ENCODE data around the gene CRELD2. TPM values are rescaled to one million over a fixed set of nuclear protein-coding genes. Genes with fewer than 3 reads are reported as not detected.

Gene CRELD2
- total RNA-seq, 5 donors from 2014 or later (not counting 1 experiment from before 2014, with no cell fraction given): 28.2 to 42.7 (median 39.6) TPM

- Histone ChIP-seq H3K4me3 (ENCODE audit: control insufficient read depth in 1 of 2, extremely low read depth in 1 of 2, low read length in 1 of 2) (no peak overlapping the region), H3K4me1 (ENCODE audit: control insufficient read depth in 1 of 2, extremely low read depth in 1 of 2, insufficient read depth in 2 of 2, low read length in 2 of 2) (peaks cover 14 to 77% of the 10 kb centered on the region in 2 experiments), H3K27ac (ENCODE audit: low read length) (no peak overlapping the region), H3K9me3 (no peaks in the 10 kb centered on the region), H3K27me3 (replicated peaks in 1 of 2; ENCODE audit: control insufficient read depth in 2 of 2, extremely low read depth in 1 of 2, insufficient read depth in 2 of 2, low read length in 1 of 2) (peaks cover 0 to 4% of the 10 kb centered on the region in 2 experiments), H3K36me3 (ENCODE audit: control insufficient read depth in 2 of 2, extremely low read depth in 1 of 2, insufficient read depth in 1 of 2, low read length in 1 of 2) (peaks cover 10 to 15% of the 10 kb centered on the region in 2 donors)
- ChIA-PET CTCF (no interaction called here), POLR2A (interaction anchor here in 1 of 2 donors (0.5 to 0.6 kb wide), 2 partner anchors 25 to 140 kb away, joined by 4 to 5 read pairs; no protein-coding TSS in a partner anchor)
- no peaks in the 10 kb centered on the region for H3K27me3 Mint-ChIP-seq
- DNase-seq (peak in 3 of 35 experiments; percentile 4 to 16 (median 8)), ATAC-seq (replicated peaks in 1 of 4) (no peak)
- no peak overlapping the region for H3K27ac Mint-ChIP-seq
- H3K4me1 Mint-ChIP-seq: peaks cover 38 to 53% (median 41%) of the 10 kb centered on the region in 3 donors
- no peak overlapping the region for H3K4me3 Mint-ChIP-seq
- H3K9me3 Mint-ChIP-seq: no peaks in the 10 kb centered on the region
- peaks cover 7% of the 10 kb centered on the region for H3K36me3 Mint-ChIP-seq
- 95% methylated on average over 7 of the region's 11 CpGs for WGBS (ENCODE audit: insufficient coverage)
These were observed 47.8 kb downstream of the CRELD2 start for GRCh38 chr22:49966041-49966773.

- Histone ChIP-seq H3K27me3 (replicated peaks in 1 of 2; ENCODE audit: control insufficient read depth in 2 of 2, extremely low read depth in 1 of 2, insufficient read depth in 2 of 2, low read length in 1 of 2) (peaks cover 0 to 4% of the 10 kb centered on the region in 2 experiments), H3K9me3 (no peaks in the 10 kb centered on the region), H3K4me3 (ENCODE audit: control insufficient read depth in 1 of 2, extremely low read depth in 1 of 2, low read length in 1 of 2) (no peak overlapping the region), H3K4me1 (ENCODE audit: control insufficient read depth in 1 of 2, extremely low read depth in 1 of 2, insufficient read depth in 2 of 2, low read length in 2 of 2) (peaks cover 14 to 80% of the 10 kb centered on the region in 2 experiments), H3K36me3 (ENCODE audit: control insufficient read depth in 2 of 2, extremely low read depth in 1 of 2, insufficient read depth in 1 of 2, low read length in 1 of 2) (peaks cover 10 to 15% of the 10 kb centered on the region in 2 donors), H3K27ac (ENCODE audit: low read length) (no peak overlapping the region)
- ATAC-seq (replicated peaks in 1 of 4): no peak
- no peak overlapping the region for H3K27ac Mint-ChIP-seq
- H3K36me3 Mint-ChIP-seq: peaks cover 7% of the 10 kb centered on the region
- CTCF ChIA-PET: no interaction called here
- no peaks in the 10 kb centered on the region for H3K9me3 Mint-ChIP-seq
- peak overlapping the region in 1 of 3 donors; percentile 58 for H3K4me3 Mint-ChIP-seq
- POLR2A ChIA-PET: interaction anchor here (0.5 to 0.9 kb wide), 5 partner anchors 26 to 140 kb away, joined by 3 to 5 read pairs (median 4); no protein-coding TSS in a partner anchor
- H3K27me3 Mint-ChIP-seq: no peaks in the 10 kb centered on the region
- H3K4me1 Mint-ChIP-seq: peaks cover 38 to 50% (median 41%) of the 10 kb centered on the region in 3 donors
- WGBS (ENCODE audit: insufficient coverage): 52% methylated on average over 31 of the region's 36 CpGs
- DNase-seq: peak in 7 of 35 experiments; percentile 0 to 41 (median 15)
These were observed 48.6 kb downstream of the CRELD2 start for GRCh38 chr22:49966774-49967705.

- peaks cover 11 to 81% of the 10 kb centered on the region in 2 experiments for H3K4me1 ChIP-seq (ENCODE audit: control insufficient read depth in 1 of 2, extremely low read depth in 1 of 2, insufficient read depth in 2 of 2, low read length in 2 of 2)
- no peak overlapping the region for H3K4me3 ChIP-seq (ENCODE audit: control insufficient read depth in 1 of 2, extremely low read depth in 1 of 2, low read length in 1 of 2)
- ChIA-PET CTCF (interaction anchor here in 1 of 2 donors (0.5 kb wide), 1 partner anchor 17 kb away, joined by 5 read pairs; no protein-coding TSS in a partner anchor), POLR2A (interaction anchor here (0.5 to 0.9 kb wide), 3 partner anchors 32 to 64 kb away, joined by 3 to 4 read pairs (median 3); no protein-coding TSS in a partner anchor)
- DNase-seq: peak in 2 of 35 experiments; percentile 12 to 27
- H3K36me3 ChIP-seq (ENCODE audit: control insufficient read depth in 2 of 2, extremely low read depth in 1 of 2, insufficient read depth in 1 of 2, low read length in 1 of 2): peaks cover 10 to 13% of the 10 kb centered on the region in 2 donors
- H3K27me3 ChIP-seq (replicated peaks in 1 of 2; ENCODE audit: control insufficient read depth in 2 of 2, extremely low read depth in 1 of 2, insufficient read depth in 2 of 2, low read length in 1 of 2): peaks cover 0 to 4% of the 10 kb centered on the region in 2 experiments
- Mint-ChIP-seq H3K27me3 (no peaks in the 10 kb centered on the region), H3K27ac (peak overlapping the region in 1 of 2 donors; percentile 36), H3K9me3 (no peaks in the 10 kb centered on the region), H3K4me3 (peak overlapping the region in 1 of 3 donors; percentile 58), H3K4me1 (peaks cover 38 to 47% (median 38%) of the 10 kb centered on the region in 3 donors), H3K36me3 (peaks cover 7% of the 10 kb centered on the region)
- no peak overlapping the region for H3K27ac ChIP-seq (ENCODE audit: low read length)
- ATAC-seq (replicated peaks in 1 of 4): no peak
- no peaks in the 10 kb centered on the region for H3K9me3 ChIP-seq
- WGBS (ENCODE audit: insufficient coverage): 82% methylated on average over 16 of the region's 18 CpGs
These were observed 49.3 kb downstream of the CRELD2 start for GRCh38 chr22:49967706-49968208.

GRCh38 chr22:49968313-49968830 is 49.9 kb downstream of the CRELD2 start:
- Mint-ChIP-seq H3K9me3 (no peaks in the 10 kb centered on the region), H3K4me1 (peaks cover 31 to 41% (median 37%) of the 10 kb centered on the region in 3 donors), H3K4me3 (no peak overlapping the region), H3K27me3 (no peaks in the 10 kb centered on the region), H3K36me3 (peaks cover 6% of the 10 kb centered on the region), H3K27ac (peak overlapping the region in 1 of 2 donors; percentile 36)
- ChIA-PET POLR2A (no interaction called here), CTCF (interaction anchor here in 1 of 2 donors (0.5 kb wide), 1 partner anchor 16 kb away, joined by 5 read pairs; no protein-coding TSS in a partner anchor)
- 95% methylated on average over 11 of the region's 11 CpGs for WGBS (ENCODE audit: insufficient coverage)
- no peak overlapping the region for H3K4me3 ChIP-seq (ENCODE audit: control insufficient read depth in 1 of 2, extremely low read depth in 1 of 2, low read length in 1 of 2)
- DNase-seq (peak in 4 of 35 experiments; percentile 2 to 30 (median 4)), ATAC-seq (replicated peaks in 1 of 4) (no peak)
- no peaks in the 10 kb centered on the region for H3K9me3 ChIP-seq
- H3K27me3 ChIP-seq (replicated peaks in 1 of 2; ENCODE audit: control insufficient read depth in 2 of 2, extremely low read depth in 1 of 2, insufficient read depth in 2 of 2, low read length in 1 of 2): peaks cover 0 to 4% of the 10 kb centered on the region in 2 experiments
- H3K36me3 ChIP-seq (ENCODE audit: control insufficient read depth in 2 of 2, extremely low read depth in 1 of 2, insufficient read depth in 1 of 2, low read length in 1 of 2): peaks cover 7% of the 10 kb centered on the region in 2 donors
- peaks cover 6 to 75% of the 10 kb centered on the region in 2 experiments for H3K4me1 ChIP-seq (ENCODE audit: control insufficient read depth in 1 of 2, extremely low read depth in 1 of 2, insufficient read depth in 2 of 2, low read length in 2 of 2)
- no peak overlapping the region for H3K27ac ChIP-seq (ENCODE audit: low read length)

- Histone ChIP-seq H3K4me3 (ENCODE audit: control insufficient read depth in 1 of 2, extremely low read depth in 1 of 2, low read length in 1 of 2) (no peak overlapping the region), H3K27me3 (replicated peaks in 1 of 2; ENCODE audit: control insufficient read depth in 2 of 2, extremely low read depth in 1 of 2, insufficient read depth in 2 of 2, low read length in 1 of 2) (peaks cover 0 to 4% of the 10 kb centered on the region in 2 experiments), H3K4me1 (ENCODE audit: control insufficient read depth in 1 of 2, extremely low read depth in 1 of 2, insufficient read depth in 2 of 2, low read length in 2 of 2) (peaks cover 6 to 68% of the 10 kb centered on the region in 2 experiments), H3K36me3 (ENCODE audit: control insufficient read depth in 2 of 2, extremely low read depth in 1 of 2, insufficient read depth in 1 of 2, low read length in 1 of 2) (peaks cover 0 to 5% of the 10 kb centered on the region in 2 donors), H3K9me3 (no peaks in the 10 kb centered on the region), H3K27ac (ENCODE audit: low read length) (no peak overlapping the region)
- Mint-ChIP-seq H3K4me1 (peaks cover 25 to 35% (median 30%) of the 10 kb centered on the region in 3 donors), H3K9me3 (no peaks in the 10 kb centered on the region), H3K27ac (no peak overlapping the region), H3K4me3 (no peak overlapping the region), H3K36me3 (no peaks in the 10 kb centered on the region), H3K27me3 (no peaks in the 10 kb centered on the region)
- ChIA-PET CTCF (no interaction called here), POLR2A (no interaction called here)
- DNase-seq (peak in 4 of 35 experiments; percentile 3 to 35 (median 9)), ATAC-seq (replicated peaks in 1 of 4) (no peak)
- WGBS (ENCODE audit: insufficient coverage): 99% methylated on average over 11 of the region's 16 CpGs
These were observed 50.6 kb downstream of the CRELD2 start for GRCh38 chr22:49968831-49969661.

All from T-cell (primary cell).